ENCODE data around the gene NOTUM.

The NOTUM gene

GRCh38 chr17:81941484-81942166, 19.4 kb downstream of the NOTUM start (continued):
- no peak for TF ChIP-seq INSM2 (tag by site-specific recombination; IDR thresholded peaks at IDR 0.05)
- no peak for TF ChIP-seq PBX3 (CRISPR knock-in tag; IDR thresholded peaks at IDR 0.05)
- no peak for TF ChIP-seq ZNF785 (tag by site-specific recombination; IDR thresholded peaks at IDR 0.05)
- peak; percentile 74 for TF ChIP-seq ZFHX2 (tag by site-specific recombination; conservative IDR thresholded peaks at IDR 0.05)
- TF ChIP-seq ZNF777 (tag by site-specific recombination; IDR thresholded peaks at IDR 0.05; ENCODE audit: borderline replicate concordance) = no peak
- TF ChIP-seq ZBTB26 (tag by site-specific recombination; optimal IDR thresholded peaks at IDR 0.05) = no peak
- no peak for TF ChIP-seq ZNF138 (tag by site-specific recombination; IDR thresholded peaks at IDR 0.05; ENCODE audit: borderline replicate concordance)
- no peak for TF ChIP-seq YY2 (tag by site-specific recombination; IDR thresholded peaks at IDR 0.05)
- TF ChIP-seq ZNF660 (tag by site-specific recombination; IDR thresholded peaks at IDR 0.05) = peak; percentile 25; the same call in 1 of the 2 replicates
- TF ChIP-seq ZNF629 (tag by site-specific recombination; IDR thresholded peaks at IDR 0.05) = no peak
- no peak for TF ChIP-seq ZNF76 (tag by site-specific recombination; IDR thresholded peaks at IDR 0.05; ENCODE audit: borderline replicate concordance, low read depth)
- TF ChIP-seq CTCF (tag by site-specific recombination; IDR thresholded peaks at IDR 0.05) = 0 out of 2 replicates have a peak, but pooled peaks have one; percentile 12
- no peak for TF ChIP-seq ZNF18 (tag by site-specific recombination; IDR thresholded peaks at IDR 0.05)
- TF ChIP-seq ZBTB20 (tag by site-specific recombination; IDR thresholded peaks at IDR 0.05) = no peak
- no peak for TF ChIP-seq GLI2 (tag by site-specific recombination; IDR thresholded peaks at IDR 0.05; ENCODE audit: borderline replicate concordance, low read depth)
- TF ChIP-seq ZNF169 (tag by site-specific recombination; IDR thresholded peaks at IDR 0.05) = no peak
- no peak for TF ChIP-seq ZNF645 (tag by site-specific recombination; IDR thresholded peaks at IDR 0.05)
- 0 out of 2 replicates have a peak, but pooled peaks have one; percentile 26 for TF ChIP-seq ZNF561 (tag by site-specific recombination; IDR thresholded peaks at IDR 0.05; ENCODE audit: borderline replicate concordance)
- no peak for TF ChIP-seq ZNF362 (tag by site-specific recombination; IDR thresholded peaks at IDR 0.05)
- no peak for TF ChIP-seq ZNF704 (tag by site-specific recombination; IDR thresholded peaks at IDR 0.05)
- TF ChIP-seq SP7 (tag by site-specific recombination; IDR thresholded peaks at IDR 0.05) = 0 out of 2 replicates have a peak, but pooled peaks have one; percentile 39
- peak; percentile 77; the same call in 1 of the 2 replicates for TF ChIP-seq ZIC2 (tag by site-specific recombination; IDR thresholded peaks at IDR 0.05)

Data from HEK293 (cell line).